GM20000 (cell line): Measurements from ENCODE around the gene ADARB2.

Experiments
- DNase-seq: peaks from one replicate; pipeline ENCODE4 v3.0.0; 2012; ENCODE audit warnings: low spot score
- TF ChIP-seq, protein P1 (sequence below): IDR thresholded peaks from 2 replicates; pipeline ENCODE4 v1.5.1; 2012; ENCODE audit warnings: mild to moderate bottlenecking, control low read depth; ENCODE audit errors: extremely low read depth, missing control alignments

ADARB2 gene

DNA sequence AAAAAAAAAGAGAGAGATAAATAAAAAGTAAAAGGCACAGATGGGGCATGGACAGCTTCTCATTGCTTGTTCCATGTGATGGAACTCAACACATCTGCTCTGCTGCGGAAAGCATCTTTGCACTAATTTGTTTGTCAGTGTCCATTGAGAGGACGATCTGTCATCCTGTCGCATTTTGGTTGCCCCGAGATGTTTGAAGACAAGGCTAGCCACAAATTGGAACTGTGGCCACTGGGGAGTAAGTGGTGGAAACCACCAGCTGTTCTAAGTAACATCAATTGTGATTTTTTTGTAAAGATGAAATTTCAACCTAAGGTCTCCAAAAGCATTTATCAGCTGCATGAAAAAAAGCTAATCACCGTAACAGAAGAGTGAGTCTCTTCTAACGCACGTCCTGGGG is 312.7 kb downstream of the ADARB2 start:
- no peak for DNase-seq
- TF ChIP-seq, protein P1, sequence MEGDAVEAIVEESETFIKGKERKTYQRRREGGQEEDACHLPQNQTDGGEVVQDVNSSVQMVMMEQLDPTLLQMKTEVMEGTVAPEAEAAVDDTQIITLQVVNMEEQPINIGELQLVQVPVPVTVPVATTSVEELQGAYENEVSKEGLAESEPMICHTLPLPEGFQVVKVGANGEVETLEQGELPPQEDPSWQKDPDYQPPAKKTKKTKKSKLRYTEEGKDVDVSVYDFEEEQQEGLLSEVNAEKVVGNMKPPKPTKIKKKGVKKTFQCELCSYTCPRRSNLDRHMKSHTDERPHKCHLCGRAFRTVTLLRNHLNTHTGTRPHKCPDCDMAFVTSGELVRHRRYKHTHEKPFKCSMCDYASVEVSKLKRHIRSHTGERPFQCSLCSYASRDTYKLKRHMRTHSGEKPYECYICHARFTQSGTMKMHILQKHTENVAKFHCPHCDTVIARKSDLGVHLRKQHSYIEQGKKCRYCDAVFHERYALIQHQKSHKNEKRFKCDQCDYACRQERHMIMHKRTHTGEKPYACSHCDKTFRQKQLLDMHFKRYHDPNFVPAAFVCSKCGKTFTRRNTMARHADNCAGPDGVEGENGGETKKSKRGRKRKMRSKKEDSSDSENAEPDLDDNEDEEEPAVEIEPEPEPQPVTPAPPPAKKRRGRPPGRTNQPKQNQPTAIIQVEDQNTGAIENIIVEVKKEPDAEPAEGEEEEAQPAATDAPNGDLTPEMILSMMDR = no peak

DNA sequence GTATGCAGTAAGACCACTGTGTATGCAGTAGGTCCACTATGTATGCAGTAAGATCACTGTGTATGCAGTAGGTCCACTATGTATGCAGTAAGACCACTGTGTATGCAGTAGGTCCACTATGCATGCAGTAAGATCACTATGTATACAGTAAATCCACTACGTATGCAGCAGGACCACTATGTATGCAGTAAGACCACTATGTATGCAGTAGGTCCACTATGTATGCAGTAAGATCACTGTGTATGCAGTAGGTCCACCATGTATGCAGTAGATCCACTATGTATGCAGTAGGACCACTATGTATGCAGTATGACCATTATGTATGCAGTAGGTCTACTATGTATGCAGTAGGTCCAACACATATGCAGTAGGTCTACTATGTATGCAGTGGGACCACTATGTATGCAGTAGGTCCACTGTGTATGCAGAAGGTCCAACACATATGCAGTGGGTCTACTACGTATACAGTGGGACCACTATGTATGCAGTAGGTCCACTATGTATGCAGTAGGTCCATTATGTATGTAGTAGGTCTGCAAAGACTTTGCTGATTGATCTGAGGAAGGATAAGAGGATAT is 313.6 kb downstream of the ADARB2 start:
- TF ChIP-seq, protein P1 = no peak
- no peak for DNase-seq

DNA sequence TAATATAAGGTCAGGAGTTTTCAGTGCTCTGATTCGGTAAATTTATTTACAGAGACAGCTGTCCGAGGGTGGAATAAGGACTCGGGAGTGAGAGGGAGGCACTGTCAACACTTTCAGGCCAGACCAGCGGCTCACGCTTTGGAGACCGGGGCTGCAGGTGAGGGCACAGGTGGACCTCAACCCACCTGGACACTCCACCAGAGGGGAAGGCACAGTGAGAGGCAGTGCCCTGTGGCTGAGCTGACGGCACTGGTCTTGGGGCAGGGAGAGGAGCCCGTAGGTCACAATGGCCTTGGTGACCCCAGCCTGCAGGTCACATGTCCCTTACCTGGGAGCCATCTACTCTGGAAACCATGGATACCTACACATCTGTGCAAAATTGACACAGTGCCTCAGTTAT is 315.1 kb downstream of the ADARB2 start:
- no peak for DNase-seq
- TF ChIP-seq, protein P1 = no peak

DNA sequence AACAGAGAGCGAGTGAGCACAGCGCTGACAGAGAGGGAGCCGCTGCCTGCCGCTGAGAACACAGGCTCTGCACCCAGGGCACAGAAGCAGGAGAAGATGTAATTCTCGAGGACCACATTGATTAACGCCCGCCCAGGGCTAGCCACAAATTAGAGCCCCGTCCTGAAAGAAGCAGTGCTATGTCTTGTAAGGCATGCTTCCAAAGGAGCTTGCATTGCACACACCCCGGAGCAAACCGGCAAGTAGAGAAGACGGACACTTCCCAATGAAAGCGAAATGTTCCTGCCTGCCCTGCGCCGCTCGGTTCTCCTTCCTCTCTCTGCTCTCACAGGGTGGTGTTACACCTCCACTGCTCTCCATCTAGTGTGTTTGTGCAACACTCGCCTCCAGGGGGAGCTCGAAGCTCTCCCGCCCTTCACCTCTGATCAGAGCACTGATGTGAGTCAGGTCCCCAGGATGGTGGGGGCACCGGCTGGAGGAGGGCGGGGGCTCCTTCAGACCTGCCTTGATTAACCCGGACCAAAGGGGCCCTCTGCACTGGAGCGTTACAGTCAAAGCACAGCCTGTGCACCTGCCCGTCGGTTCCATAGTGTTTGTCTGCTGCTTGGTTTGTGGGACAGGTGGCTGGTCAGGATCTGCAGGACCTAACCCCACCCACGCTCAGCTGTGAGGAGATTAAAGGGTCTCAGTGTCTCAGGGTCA is 316.5 kb downstream of the ADARB2 start:
- peak; percentile 80 for DNase-seq
- TF ChIP-seq, protein P1 = peak; percentile 61

DNA sequence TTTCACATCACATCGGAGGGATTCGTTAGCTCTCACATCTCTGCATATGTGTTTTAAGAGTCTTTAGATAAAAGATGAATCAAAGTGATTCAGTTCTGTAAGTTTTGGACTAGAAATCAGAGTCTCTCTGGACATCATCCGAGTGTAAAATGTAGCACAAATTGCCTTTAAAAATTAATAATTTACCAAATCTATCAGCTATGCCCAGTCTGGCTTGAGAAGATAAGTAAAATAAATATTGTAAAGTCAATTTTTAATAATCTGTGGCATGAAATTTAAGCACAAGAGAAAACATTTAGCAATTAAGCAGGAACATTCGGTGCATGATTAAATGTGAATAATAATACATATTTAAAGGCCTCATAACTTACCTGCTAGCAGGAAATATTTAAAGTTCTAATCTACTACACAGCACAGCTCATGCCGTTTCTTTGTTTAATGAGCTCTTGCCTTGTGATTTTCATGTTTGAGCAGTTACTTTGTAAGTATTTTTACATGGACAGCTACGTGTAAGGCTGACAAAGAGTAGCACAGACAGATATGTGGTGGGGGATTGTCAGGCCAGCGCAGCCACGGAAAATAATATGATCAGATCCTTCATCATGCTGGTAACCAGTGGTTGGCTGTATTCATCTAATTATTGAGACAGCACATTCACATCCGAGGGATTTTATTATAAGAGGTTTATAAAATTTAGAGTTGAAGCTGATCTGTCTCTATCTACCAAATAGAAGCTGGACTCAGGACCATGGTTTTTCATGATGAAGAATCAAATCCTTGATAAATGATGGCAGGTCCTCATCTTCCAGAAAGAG is 317.3 kb downstream of the ADARB2 start:
- no peak for DNase-seq
- TF ChIP-seq, protein P1 = no peak

DNA sequence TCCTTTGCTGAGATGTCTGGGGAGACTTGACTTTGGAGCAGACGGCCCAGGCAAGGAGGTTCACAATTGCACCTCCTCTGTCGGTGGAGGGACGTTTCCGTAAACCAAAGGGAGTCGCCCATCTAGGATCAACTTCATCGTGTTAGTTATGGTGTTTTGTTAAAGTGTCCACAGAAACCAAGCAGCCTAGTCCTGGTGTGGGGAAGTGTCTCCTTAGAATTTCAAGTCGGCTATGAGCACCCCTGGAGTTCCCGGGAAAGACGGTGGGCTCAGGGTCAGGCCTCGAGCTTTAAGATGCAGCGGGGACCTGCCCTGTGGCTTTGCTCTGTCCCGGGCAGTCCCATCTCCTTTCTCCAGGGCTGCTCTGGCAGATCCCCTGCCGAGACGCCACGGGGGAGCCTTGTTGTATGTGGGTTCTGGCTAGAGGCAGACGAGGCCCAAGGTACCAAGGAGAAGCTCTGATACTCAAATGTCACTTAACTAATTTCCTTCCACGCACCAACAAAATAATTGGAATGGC is 319.2 kb downstream of the ADARB2 start:
- DNase-seq = no peak
- TF ChIP-seq, protein P1 = no peak

DNA sequence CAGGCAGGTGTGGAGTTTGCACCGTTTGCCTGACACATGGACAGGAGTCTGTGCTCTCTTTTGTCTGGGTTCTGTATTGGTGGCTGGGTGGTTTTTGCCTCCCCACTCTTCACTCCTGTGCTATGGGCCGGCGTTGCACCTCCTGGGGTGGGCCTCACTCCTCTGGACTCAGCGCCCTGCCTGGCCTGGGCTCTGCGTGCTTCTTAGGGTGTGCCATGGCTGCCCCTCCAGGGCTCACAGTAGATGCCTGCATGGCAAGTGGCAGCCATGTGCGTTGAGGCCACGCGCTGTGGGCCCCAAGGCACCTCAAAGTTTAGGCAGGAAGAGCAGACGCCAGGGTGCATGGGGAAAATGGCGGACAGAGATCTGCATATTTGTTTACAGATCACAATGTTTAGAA is 319.8 kb downstream of the ADARB2 start:
- TF ChIP-seq, protein P1 = no peak
- no peak for DNase-seq
